Measurements from ENCODE around the gene OARD1.

The OARD1 gene

GRCh38 chr6:41051873-41052272 lies 20.3 kb downstream of the OARD1 start (continued):
- TF ChIP-seq, protein P1, sequence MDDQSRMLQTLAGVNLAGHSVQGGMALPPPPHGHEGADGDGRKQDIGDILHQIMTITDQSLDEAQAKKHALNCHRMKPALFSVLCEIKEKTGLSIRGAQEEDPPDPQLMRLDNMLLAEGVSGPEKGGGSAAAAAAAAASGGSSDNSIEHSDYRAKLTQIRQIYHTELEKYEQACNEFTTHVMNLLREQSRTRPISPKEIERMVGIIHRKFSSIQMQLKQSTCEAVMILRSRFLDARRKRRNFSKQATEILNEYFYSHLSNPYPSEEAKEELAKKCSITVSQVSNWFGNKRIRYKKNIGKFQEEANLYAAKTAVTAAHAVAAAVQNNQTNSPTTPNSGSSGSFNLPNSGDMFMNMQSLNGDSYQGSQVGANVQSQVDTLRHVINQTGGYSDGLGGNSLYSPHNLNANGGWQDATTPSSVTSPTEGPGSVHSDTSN (CRISPR knock-in tag; IDR thresholded peaks at IDR 0.05), result no peak
- TF ChIP-seq ZNF10 (tag by site-specific recombination; IDR thresholded peaks at IDR 0.05), result no peak
- TF ChIP-seq ZNF654 (tag by site-specific recombination; IDR thresholded peaks at IDR 0.05; ENCODE audit: low read depth), result no peak
- no peak for TF ChIP-seq BCL11A (tag by site-specific recombination; IDR thresholded peaks at IDR 0.05; ENCODE audit: low read depth)
- TF ChIP-seq ZNF324 (tag by site-specific recombination; IDR thresholded peaks at IDR 0.05), result no peak
- TF ChIP-seq ZNF214 (tag by site-specific recombination; IDR thresholded peaks at IDR 0.05; ENCODE audit: borderline replicate concordance), result no peak

GRCh38 chr6:41050536-41050935 lies 21.6 kb downstream of the OARD1 start:
- POLR2A ChIA-PET, result no interaction called here
- TF ChIP-seq PRDM4 (tag by site-specific recombination; IDR thresholded peaks at IDR 0.05) (no peak), KLF9 (tag by site-specific recombination; IDR thresholded peaks at IDR 0.05; ENCODE audit: low read depth) (no peak), SCRT1 (tag by site-specific recombination; IDR thresholded peaks at IDR 0.05; ENCODE audit: borderline replicate concordance) (no peak), SP3 (tag by site-specific recombination; IDR thresholded peaks at IDR 0.05) (no peak), ELK4 (IDR thresholded peaks at IDR 0.05; ENCODE audit: borderline replicate concordance, low read depth, low read length) (no peak), OSR2 (tag by site-specific recombination; IDR thresholded peaks at IDR 0.05) (no peak), ZNF274 (IDR thresholded peaks at IDR 0.05; ENCODE audit: low read length) (no peak), ZNF274 (tag by site-specific recombination; IDR thresholded peaks at IDR 0.05; ENCODE audit: borderline replicate concordance) (no peak), REPIN1 (tag by site-specific recombination; IDR thresholded peaks at IDR 0.05; ENCODE audit: low read depth) (no peak), ZNF785 (tag by site-specific recombination; IDR thresholded peaks at IDR 0.05) (no peak), ZNF223 (tag by site-specific recombination; IDR thresholded peaks at IDR 0.05) (no peak), ZNF791 (tag by site-specific recombination; IDR thresholded peaks at IDR 0.05) (no peak), ZNF366 (tag by site-specific recombination; conservative IDR thresholded peaks at IDR 0.05) (no peak), OVOL3 (tag by site-specific recombination; IDR thresholded peaks at IDR 0.05) (no peak), ZNF24 (tag by site-specific recombination; IDR thresholded peaks at IDR 0.05) (no peak)
- no peaks in the 10 kb centered on the region for H3K36me3 ChIP-seq (ENCODE audit: control insufficient read depth in 2 of 2, insufficient read depth in 1 of 2, low read length in 2 of 2)
- H3K9me3 ChIP-seq (ENCODE audit: control insufficient read depth, insufficient read depth, low read depth, low read length), result no peaks in the 10 kb centered on the region
- no peak overlapping the region for H3K27ac ChIP-seq (ENCODE audit: extremely low read depth, low read depth, low read length)
- no peak overlapping the region for H3K4me3 ChIP-seq (ENCODE audit: low read depth, low read length)
- CTCF ChIA-PET, result interaction anchor here (0.5 to 10.6 kb wide), 6 partner anchors 11 to 726 kb away, joined by 3 to 100 read pairs (median 4); partner anchors contain the start of genes LRFN2, TSPO2 and UNC5CL
- no peaks in the 10 kb centered on the region for H3K4me1 ChIP-seq (ENCODE audit: control insufficient read depth, insufficient read depth, low read length)

GRCh38 chr6:41049955-41050354 lies 22.2 kb downstream of the OARD1 start:
- CTCF ChIA-PET, result interaction anchor here (2.9 to 10.6 kb wide), 2 partner anchors 11 to 22 kb away, joined by 12 to 100 read pairs; partner anchors contain the start of genes TSPO2 and UNC5CL
- Histone ChIP-seq H3K27ac (ENCODE audit: extremely low read depth, low read depth, low read length) (no peak overlapping the region), H3K4me3 (ENCODE audit: low read depth, low read length) (no peak overlapping the region), H3K9me3 (ENCODE audit: control insufficient read depth, insufficient read depth, low read depth, low read length) (no peaks in the 10 kb centered on the region), H3K36me3 (ENCODE audit: control insufficient read depth in 2 of 2, insufficient read depth in 1 of 2, low read length in 2 of 2) (no peaks in the 10 kb centered on the region), H3K4me1 (ENCODE audit: control insufficient read depth, insufficient read depth, low read length) (no peaks in the 10 kb centered on the region)
- TF ChIP-seq ZNF433 (tag by site-specific recombination; IDR thresholded peaks at IDR 0.05; ENCODE audit: low read depth), result no peak
- no peak for TF ChIP-seq ZNF24 (tag by site-specific recombination; IDR thresholded peaks at IDR 0.05)
- no peak for TF ChIP-seq ATF2 (tag by site-specific recombination; IDR thresholded peaks at IDR 0.05; ENCODE audit: low read depth)
- TF ChIP-seq, protein P2, sequence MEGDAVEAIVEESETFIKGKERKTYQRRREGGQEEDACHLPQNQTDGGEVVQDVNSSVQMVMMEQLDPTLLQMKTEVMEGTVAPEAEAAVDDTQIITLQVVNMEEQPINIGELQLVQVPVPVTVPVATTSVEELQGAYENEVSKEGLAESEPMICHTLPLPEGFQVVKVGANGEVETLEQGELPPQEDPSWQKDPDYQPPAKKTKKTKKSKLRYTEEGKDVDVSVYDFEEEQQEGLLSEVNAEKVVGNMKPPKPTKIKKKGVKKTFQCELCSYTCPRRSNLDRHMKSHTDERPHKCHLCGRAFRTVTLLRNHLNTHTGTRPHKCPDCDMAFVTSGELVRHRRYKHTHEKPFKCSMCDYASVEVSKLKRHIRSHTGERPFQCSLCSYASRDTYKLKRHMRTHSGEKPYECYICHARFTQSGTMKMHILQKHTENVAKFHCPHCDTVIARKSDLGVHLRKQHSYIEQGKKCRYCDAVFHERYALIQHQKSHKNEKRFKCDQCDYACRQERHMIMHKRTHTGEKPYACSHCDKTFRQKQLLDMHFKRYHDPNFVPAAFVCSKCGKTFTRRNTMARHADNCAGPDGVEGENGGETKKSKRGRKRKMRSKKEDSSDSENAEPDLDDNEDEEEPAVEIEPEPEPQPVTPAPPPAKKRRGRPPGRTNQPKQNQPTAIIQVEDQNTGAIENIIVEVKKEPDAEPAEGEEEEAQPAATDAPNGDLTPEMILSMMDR (tag by site-specific recombination; IDR thresholded peaks at IDR 0.05), result no peak
- no peak for TF ChIP-seq PRDM1 (tag by site-specific recombination; IDR thresholded peaks at IDR 0.05)
- TF ChIP-seq ZNF521 (tag by site-specific recombination; IDR thresholded peaks at IDR 0.05), result no peak
- POLR2A ChIA-PET, result no interaction called here

All from HEK293 (cell line).